K562 (cell line): ENCODE results near the gene ELF1. TPM values are rescaled to one million over a fixed set of nuclear protein-coding genes. Genes with fewer than 3 reads are reported as not detected.

Experiments used
- BCLAF1 ChIP-seq, 2 experiments: fragments of 450-650 bp in 1 of 2; IDR thresholded peaks; 2 replicates each; pipeline ENCODE4 v1.6.1; 2011 to 2017; ENCODE audit warnings: low read depth in 2 of 2, antibody characterized with exemption in 1 of 2, borderline replicate concordance in 1 of 2, low read length in 1 of 2, mild to moderate bottlenecking in 1 of 2, mixed read lengths in 1 of 2; ENCODE audit not compliant: control insufficient read depth in 1 of 2
- BRD9 ChIP-seq: fragments of 450-650 bp; IDR thresholded peaks from 2 replicates; pipeline ENCODE4 v1.6.1; 2018; ENCODE audit warnings: low read depth; ENCODE audit not compliant: partially characterized antibody
- CBX1 ChIP-seq: sonication (generic); IDR thresholded peaks from 2 replicates; pipeline ENCODE4 v1.6.1; 2016; ENCODE audit warnings: antibody characterized with exemption, low read depth, mild to moderate bottlenecking
- CXXC5 ChIP-seq: fragments of 250-450 bp; sonication (Bioruptor Pico); IDR thresholded peaks from 2 replicates; pipeline ENCODE4 v1.8.0; 2022; ENCODE audit warnings: inconsistent platforms, mild to moderate bottlenecking, moderate library complexity
- DACH1 ChIP-seq: fragments of 450-650 bp; IDR thresholded peaks from 2 replicates; pipeline ENCODE4 v1.6.1; 2018; ENCODE audit not compliant: partially characterized antibody
- E2F1 ChIP-seq: sonication (generic); formaldehyde crosslinking; IDR thresholded peaks from 2 replicates; pipeline ENCODE4 v1.8.1; 2023; ENCODE audit warnings: mild to moderate bottlenecking, missing genetic modification reagents, moderate library complexity
- ELK3 ChIP-seq: fragments of 450-650 bp; formaldehyde crosslinking; IDR thresholded peaks from 2 replicates; pipeline ENCODE4 v1.4.0; 2020; ENCODE audit warnings: mild to moderate bottlenecking
- FOXJ2 ChIP-seq: fragments of 200-800 bp; sonication (Bioruptor generic); IDR thresholded peaks from 2 replicates; pipeline ENCODE4 v1.6.1; 2016; ENCODE audit warnings: missing genetic modification characterization, missing compliant biosample characterization
- GABPA ChIP-seq: fragments of 200-800 bp; sonication (Bioruptor generic); conservative IDR thresholded peaks from 2 replicates; pipeline ENCODE4 v1.6.1; 2016; ENCODE audit warnings: low read depth, missing genetic modification characterization, missing compliant biosample characterization
- HLTF ChIP-seq: fragments of 450-650 bp; IDR thresholded peaks from 2 replicates; pipeline ENCODE4 v1.6.1; 2016
- MEIS2 ChIP-seq: fragments of 450-650 bp; IDR thresholded peaks from 2 replicates; pipeline ENCODE4 v1.6.1; 2014; ENCODE audit warnings: mild to moderate bottlenecking; ENCODE audit not compliant: partially characterized antibody
- MTF1 ChIP-seq: fragments of 250-450 bp; sonication (Bioruptor Pico); IDR thresholded peaks from 2 replicates; pipeline ENCODE4 v1.9.0; 2021; ENCODE audit warnings: moderate library complexity, mild to moderate bottlenecking, inconsistent platforms, borderline replicate concordance
- MYBL2 ChIP-seq, 2 experiments: fragments of 450-650 bp in 1 of 2; sonication (generic) in 1 of 2; formaldehyde crosslinking in 1 of 2; IDR thresholded peaks; 2 replicates each; pipeline versions ENCODE4 v1.6.1 to v1.8.1; 2017 to 2022; ENCODE audit warnings: borderline replicate concordance in 1 of 2, inconsistent platforms in 1 of 2, low read depth in 1 of 2, mild to moderate bottlenecking in 1 of 2, missing genetic modification reagents in 1 of 2, moderate library complexity in 1 of 2
- PHF20 ChIP-seq: fragments of 450-650 bp; IDR thresholded peaks from 2 replicates; pipeline ENCODE4 v1.6.1; 2018; ENCODE audit not compliant: partially characterized antibody
- PHF21A ChIP-seq: fragments of 450-650 bp; IDR thresholded peaks from 2 replicates; pipeline ENCODE4 v1.6.1; 2017; ENCODE audit warnings: low read depth, borderline replicate concordance
- RFX5 ChIP-seq: IDR thresholded peaks from 2 replicates; pipeline ENCODE4 v1.6.1; 2011; ENCODE audit warnings: low read depth, mild to moderate bottlenecking, improper control_type of control experiment, low read length
- SMARCB1 ChIP-seq: IDR thresholded peaks from 2 replicates; pipeline ENCODE4 v1.6.1; 2011; ENCODE audit warnings: improper control_type of control experiment, low read depth; ENCODE audit not compliant: insufficient read length
- U2AF2 ChIP-seq: fragments of 200-400 bp; formaldehyde crosslinking; optimal IDR thresholded peaks from 2 replicates; pipeline ENCODE3; 2017; ENCODE audit warnings: low read depth, mild to moderate bottlenecking, low read length
- ZBTB43 ChIP-seq: sonication (generic); formaldehyde crosslinking; IDR thresholded peaks from 2 replicates; pipeline ENCODE4 v1.8.0; 2023; ENCODE audit warnings: mild to moderate bottlenecking, missing genetic modification reagents
- ZKSCAN8 ChIP-seq: fragments of 200-800 bp; sonication (Bioruptor generic); IDR thresholded peaks from 2 replicates; pipeline ENCODE4 v1.6.1; 2016; ENCODE audit warnings: missing genetic modification characterization, missing compliant biosample characterization
- ZZZ3 ChIP-seq: fragments of 450-650 bp; IDR thresholded peaks from 2 replicates; pipeline ENCODE4 v1.6.1; 2016; ENCODE audit warnings: antibody characterized with exemption, mild to moderate bottlenecking, moderate library complexity
- polyA plus RNA-seq, 8 experiments: library from polyadenylated mRNA; depleted of rRNA in 4 of 8; stranded (reverse) in 5 of 8; unstranded in 3 of 8; fragments of >200 nt; fragmentation: Nextera tagmentation in 2 of 8; fragmentation: Illumina TruSeq in 1 of 8; extraction: Ambion mirVana in 2 of 8; extraction: Trizol in 1 of 8; gene quantifications; 2 replicates each; pipeline versions ENCODE4 v1.2.1 to v1.2.3, GENCODE V29; 2011 to 2014; ENCODE audit warnings: inconsistent platforms in 1 of 8, missing spikeins in 1 of 8
- total RNA-seq, 7 experiments: library from RNA; depleted of rRNA in 6 of 7; stranded (reverse); fragments of >200 nt in 6 of 7; fragmentation: Illumina TruSeq in 2 of 7; extraction: Trizol in 2 of 7; gene quantifications; 2 replicates each; pipeline versions ENCODE4 v1.2.1 to v1.2.3, GENCODE V29; 2011 to 2021; ENCODE audit warnings: low replicate concordance in 1 of 7

The ELF1 gene
- total and polyA plus RNA-seq, 9 of the 15 experiments (the other 6 are each of a cell fraction or from before 2014, with no cell fraction given): 24.7 to 54.4 (median 33.4) TPM

- TF ChIP-seq U2AF2: no peak
- TF ChIP-seq ELK3 (CRISPR knock-in tag): no peak
- TF ChIP-seq SMARCB1: no peak
- peak; percentile 14 for TF ChIP-seq DACH1
- TF ChIP-seq GABPA (tag): no peak; the same call in 1 of the 2 replicates
- no peak for TF ChIP-seq ZZZ3
- TF ChIP-seq CXXC5 (CRISPR knock-in tag): peak; percentile 20; the same call in 1 of the 2 replicates
- no peak for TF ChIP-seq MEIS2
- TF ChIP-seq MYBL2 (IDR thresholded peaks at IDR 0.05; ENCODE audit: low read depth): no peak
- TF ChIP-seq MYBL2 (CRISPR knock-in tag; IDR thresholded peaks at IDR 0.05; ENCODE audit: borderline replicate concordance): no peak
- no peak for TF ChIP-seq E2F1 (CRISPR knock-in tag)
- no peak for TF ChIP-seq BCLAF1 (IDR thresholded peaks at IDR 0.05; ENCODE audit: borderline replicate concordance in 1 of 2, control insufficient read depth in 1 of 2, low read depth in 2 of 2, low read length in 1 of 2)
- TF ChIP-seq MTF1: no peak
- peak; percentile 53 for TF ChIP-seq BRD9
- no peak for TF ChIP-seq PHF21A
- TF ChIP-seq CBX1: no peak
- no peak for TF ChIP-seq ZBTB43 (CRISPR knock-in tag)
- no peak for TF ChIP-seq HLTF
- TF ChIP-seq RFX5: no peak
- no peak for TF ChIP-seq FOXJ2 (tag)
- no peak for TF ChIP-seq ZKSCAN8 (CRISPR knock-in tag)
- no peak for TF ChIP-seq PHF20
Measured at GRCh38 chr13:41019011-41019487, at the start of gene ELF1 (continued).
